ENCODE measurements around the gene CCHCR1.

DNA sequence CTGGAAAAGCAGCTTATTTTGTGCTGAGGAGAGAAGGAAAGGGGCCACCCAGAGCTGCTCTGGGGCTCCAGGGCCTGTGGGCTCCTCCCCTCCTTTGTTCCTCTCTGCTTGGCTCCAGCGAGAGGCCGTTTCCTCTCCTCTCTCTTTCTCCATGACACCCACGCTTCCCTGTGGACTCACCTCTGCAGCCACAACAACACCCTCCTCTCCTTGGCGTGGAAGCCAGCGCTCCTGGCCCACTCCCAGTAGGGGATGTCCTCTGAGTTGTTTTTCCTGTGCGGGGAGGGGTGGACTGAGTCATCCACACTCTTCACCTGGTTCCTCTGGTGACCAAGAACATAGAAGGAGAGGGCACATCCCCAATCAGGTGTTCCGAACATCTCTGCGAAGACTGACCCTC, 32.4 kb downstream of the CCHCR1 start:
- TF ChIP-seq POLR2A (IDR thresholded peaks at IDR 0.05) = no peak
- no peak for TF ChIP-seq POLR2AphosphoS5 (IDR thresholded peaks at IDR 0.05)
- TF ChIP-seq, protein P1, sequence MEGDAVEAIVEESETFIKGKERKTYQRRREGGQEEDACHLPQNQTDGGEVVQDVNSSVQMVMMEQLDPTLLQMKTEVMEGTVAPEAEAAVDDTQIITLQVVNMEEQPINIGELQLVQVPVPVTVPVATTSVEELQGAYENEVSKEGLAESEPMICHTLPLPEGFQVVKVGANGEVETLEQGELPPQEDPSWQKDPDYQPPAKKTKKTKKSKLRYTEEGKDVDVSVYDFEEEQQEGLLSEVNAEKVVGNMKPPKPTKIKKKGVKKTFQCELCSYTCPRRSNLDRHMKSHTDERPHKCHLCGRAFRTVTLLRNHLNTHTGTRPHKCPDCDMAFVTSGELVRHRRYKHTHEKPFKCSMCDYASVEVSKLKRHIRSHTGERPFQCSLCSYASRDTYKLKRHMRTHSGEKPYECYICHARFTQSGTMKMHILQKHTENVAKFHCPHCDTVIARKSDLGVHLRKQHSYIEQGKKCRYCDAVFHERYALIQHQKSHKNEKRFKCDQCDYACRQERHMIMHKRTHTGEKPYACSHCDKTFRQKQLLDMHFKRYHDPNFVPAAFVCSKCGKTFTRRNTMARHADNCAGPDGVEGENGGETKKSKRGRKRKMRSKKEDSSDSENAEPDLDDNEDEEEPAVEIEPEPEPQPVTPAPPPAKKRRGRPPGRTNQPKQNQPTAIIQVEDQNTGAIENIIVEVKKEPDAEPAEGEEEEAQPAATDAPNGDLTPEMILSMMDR (IDR thresholded peaks at IDR 0.05) = no peak
- TF ChIP-seq EP300 (IDR thresholded peaks at IDR 0.05) = no peak
